Stimulated activated CD4-positive, alpha-beta T cell treated with anti-CD3 and anti-CD28 coated beads, Interleukin-1b, Interleukin-23, amount 100 ng/mL, for 1 hour (primary cell): ENCODE measurements around the gene EXOC2.
A peak's percentile ranks its signal among the peaks of the same experiment; 100 is the strongest.
"Not testable (repeated sequence)": the region's sequence is repeated elsewhere in the genome, so short reads cannot be mapped to it uniquely, and the experiment has no call there.

Experiments
- DNase-seq, 2 donors: peaks; one replicate each; pipeline ENCODE4 v3.0.0-alpha.2; 2020; ENCODE audit warnings: low read depth in 2 of 2

The EXOC2 gene

GRCh38 chr6:628766-629165, 64.2 kb downstream of the EXOC2 start:
- DNase-seq, result no peak

GRCh38 chr6:626236-626635, 66.7 kb downstream of the EXOC2 start:
- no peak for DNase-seq

GRCh38 chr6:624979-625378, 68.0 kb downstream of the EXOC2 start:
- no peak for DNase-seq

GRCh38 chr6:622462-622861, 70.5 kb downstream of the EXOC2 start:
- DNase-seq, result no peak

GRCh38 chr6:621931-622330, 71.0 kb downstream of the EXOC2 start:
- DNase-seq, result no peak

GRCh38 chr6:620950-621349, 72.0 kb downstream of the EXOC2 start:
- DNase-seq, result no peak

- no peak for DNase-seq
Measured at GRCh38 chr6:620166-620565, 72.8 kb downstream of the EXOC2 start.

GRCh38 chr6:617456-618100, 75.4 kb downstream of the EXOC2 start:
- DNase-seq, result no peak

GRCh38 chr6:613981-614380, 79.0 kb downstream of the EXOC2 start:
- no peak for DNase-seq

- no peak for DNase-seq
Measured at GRCh38 chr6:611928-612327, 81.0 kb downstream of the EXOC2 start.

GRCh38 chr6:610882-611281, 82.1 kb downstream of the EXOC2 start:
- DNase-seq, result no peak

- DNase-seq, result no peak
Measured at GRCh38 chr6:609905-610304, 83.0 kb downstream of the EXOC2 start.

GRCh38 chr6:606829-607379, 86.0 kb downstream of the EXOC2 start:
- DNase-seq, result no peak

GRCh38 chr6:605895-606294, 87.0 kb downstream of the EXOC2 start:
- DNase-seq, result not testable (repeated sequence)

GRCh38 chr6:604579-604978, 88.4 kb downstream of the EXOC2 start:
- no peak for DNase-seq

- DNase-seq, result no peak
Measured at GRCh38 chr6:603265-603664, 89.7 kb downstream of the EXOC2 start.

- DNase-seq, result no peak
Measured at GRCh38 chr6:599576-600448, 93.1 kb downstream of the EXOC2 start.

GRCh38 chr6:593907-594212, 99.1 kb downstream of the EXOC2 start:
- DNase-seq, result no peak

GRCh38 chr6:593139-593906, 99.6 kb downstream of the EXOC2 start:
- DNase-seq, result peak; percentile 20 to 48

- no peak for DNase-seq
Measured at GRCh38 chr6:589090-589489, 103.8 kb downstream of the EXOC2 start.

GRCh38 chr6:586553-586952, 106.4 kb downstream of the EXOC2 start:
- no peak for DNase-seq

GRCh38 chr6:583635-584034, 109.3 kb downstream of the EXOC2 start:
- DNase-seq, result no peak
